OCI-LY1 (cell line): ENCODE measurements around the gene VPS50.

ENCODE experiments used
- H2AFZ ChIP-seq: fragments of 200-600 bp; sonication (generic), shearing (Covaris generic); 2 replicates; pipeline ENCODE4 v1.6.0; 2014; ENCODE audit warnings: antibody characterized with exemption, mild to moderate bottlenecking, low read length
- H3F3A ChIP-seq: fragments of 200-600 bp; sonication (generic), shearing (Covaris generic); 2 replicates; pipeline ENCODE4 v1.6.0; 2014; ENCODE audit warnings: mild to moderate bottlenecking, antibody characterized with exemption, low read length, moderate library complexity; ENCODE audit not compliant: insufficient read depth
- H3K27ac ChIP-seq: fragments of 200-600 bp; sonication (generic); 2 replicates; pipeline ENCODE4 v1.5.1; 2014; ENCODE audit warnings: low read length, mixed run types, mild to moderate bottlenecking, low read depth; ENCODE audit not compliant: poor library complexity, severe bottlenecking
- H3K27me3 ChIP-seq: fragments of 200-600 bp; sonication (generic); 2 replicates; pipeline ENCODE4 v1.6.0; 2014; ENCODE audit warnings: antibody characterized with exemption, mild to moderate bottlenecking, low read length, moderate library complexity; ENCODE audit not compliant: insufficient read depth
- H3K36me3 ChIP-seq: fragments of 200-600 bp; sonication (generic); 2 replicates; pipeline ENCODE4 v1.6.1; 2014; ENCODE audit warnings: mild to moderate bottlenecking, antibody characterized with exemption, low read length, moderate library complexity, mixed read lengths; ENCODE audit not compliant: insufficient read depth
- H3K4me1 ChIP-seq: fragments of 200-600 bp; sonication (generic); 2 replicates; pipeline ENCODE4 v1.5.1; 2014; ENCODE audit warnings: mild to moderate bottlenecking, low read length, moderate library complexity; ENCODE audit not compliant: insufficient read depth, severe bottlenecking
- H3K4me2 ChIP-seq: fragments of 200-600 bp; sonication (generic), shearing (Covaris generic); 2 replicates; pipeline ENCODE4 v1.6.1; 2014; ENCODE audit warnings: low read length
- H3K4me3 ChIP-seq: fragments of 200-600 bp; sonication (generic); 2 replicates; pipeline ENCODE4 v1.5.1; 2014; ENCODE audit warnings: low read length, low read depth, mild to moderate bottlenecking, mixed read lengths; ENCODE audit not compliant: poor library complexity, severe bottlenecking
- H3K79me2 ChIP-seq: fragments of 200-600 bp; shearing (Covaris generic); 2 replicates; pipeline ENCODE4 v1.6.1; 2016; ENCODE audit warnings: mixed run types, low read length, mixed read lengths; ENCODE audit not compliant: insufficient read depth
- H3K9ac ChIP-seq: fragments of 200-600 bp; sonication (generic), shearing (Covaris generic); 2 replicates; pipeline ENCODE4 v1.6.1; 2014; ENCODE audit warnings: mild to moderate bottlenecking, low read length, mixed read lengths
- H3K9me2 ChIP-seq: fragments of 200-600 bp; sonication (generic), shearing (Covaris generic); 2 replicates; pipeline ENCODE4 v1.6.1; 2014; ENCODE audit warnings: low read depth, mild to moderate bottlenecking, low read length, mixed read lengths
- H3K9me3 ChIP-seq: fragments of 200-600 bp; shearing (Covaris generic); 2 replicates; pipeline ENCODE4 v1.6.1; 2014; ENCODE audit warnings: low read length, mixed read lengths
- H4K20me1 ChIP-seq: fragments of 200-600 bp; sonication (generic), shearing (Covaris generic); 2 replicates; pipeline ENCODE4 v1.6.0; 2016; ENCODE audit warnings: mild to moderate bottlenecking, low read length; ENCODE audit not compliant: insufficient read depth
- EZH2 ChIP-seq: fragments of 200-600 bp; sonication (generic), shearing (Covaris generic); IDR thresholded peaks from 2 replicates; pipeline ENCODE4 v1.8.0; 2017; ENCODE audit warnings: borderline replicate concordance, mixed run types, mild to moderate bottlenecking, antibody characterized with exemption, low read length, moderate library complexity, mixed read lengths
- TF ChIP-seq, protein P1 (sequence below): fragments of 200-600 bp; sonication (generic), shearing (Covaris generic); IDR thresholded peaks from 2 replicates; pipeline ENCODE4 v1.5.1; 2017; ENCODE audit warnings: mild to moderate bottlenecking, antibody characterized with exemption, low read length, moderate library complexity, mixed read lengths

Gene VPS50

GRCh38 chr7:93409324-93409723, 177.2 kb downstream of the VPS50 start:
- Histone ChIP-seq H3K36me3 (no peaks in the 10 kb centered on the region), H3K27me3 (no peaks in the 10 kb centered on the region), H2AFZ (no peak overlapping the region), H3K4me2 (no peak overlapping the region), H3F3A (no peaks in the 10 kb centered on the region), H3K4me3 (no peak overlapping the region), H3K9me3 (no peaks in the 10 kb centered on the region), H3K27ac (no peak overlapping the region), H3K4me1 (no peaks in the 10 kb centered on the region), H4K20me1 (no peaks in the 10 kb centered on the region), H3K79me2 (no peaks in the 10 kb centered on the region), H3K9me2 (no peaks in the 10 kb centered on the region), H3K9ac (no peak overlapping the region)
- TF ChIP-seq, protein P1, sequence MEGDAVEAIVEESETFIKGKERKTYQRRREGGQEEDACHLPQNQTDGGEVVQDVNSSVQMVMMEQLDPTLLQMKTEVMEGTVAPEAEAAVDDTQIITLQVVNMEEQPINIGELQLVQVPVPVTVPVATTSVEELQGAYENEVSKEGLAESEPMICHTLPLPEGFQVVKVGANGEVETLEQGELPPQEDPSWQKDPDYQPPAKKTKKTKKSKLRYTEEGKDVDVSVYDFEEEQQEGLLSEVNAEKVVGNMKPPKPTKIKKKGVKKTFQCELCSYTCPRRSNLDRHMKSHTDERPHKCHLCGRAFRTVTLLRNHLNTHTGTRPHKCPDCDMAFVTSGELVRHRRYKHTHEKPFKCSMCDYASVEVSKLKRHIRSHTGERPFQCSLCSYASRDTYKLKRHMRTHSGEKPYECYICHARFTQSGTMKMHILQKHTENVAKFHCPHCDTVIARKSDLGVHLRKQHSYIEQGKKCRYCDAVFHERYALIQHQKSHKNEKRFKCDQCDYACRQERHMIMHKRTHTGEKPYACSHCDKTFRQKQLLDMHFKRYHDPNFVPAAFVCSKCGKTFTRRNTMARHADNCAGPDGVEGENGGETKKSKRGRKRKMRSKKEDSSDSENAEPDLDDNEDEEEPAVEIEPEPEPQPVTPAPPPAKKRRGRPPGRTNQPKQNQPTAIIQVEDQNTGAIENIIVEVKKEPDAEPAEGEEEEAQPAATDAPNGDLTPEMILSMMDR: no peak
- TF ChIP-seq EZH2: no peak
